ENCODE measurements around the gene USP47.

DNA sequence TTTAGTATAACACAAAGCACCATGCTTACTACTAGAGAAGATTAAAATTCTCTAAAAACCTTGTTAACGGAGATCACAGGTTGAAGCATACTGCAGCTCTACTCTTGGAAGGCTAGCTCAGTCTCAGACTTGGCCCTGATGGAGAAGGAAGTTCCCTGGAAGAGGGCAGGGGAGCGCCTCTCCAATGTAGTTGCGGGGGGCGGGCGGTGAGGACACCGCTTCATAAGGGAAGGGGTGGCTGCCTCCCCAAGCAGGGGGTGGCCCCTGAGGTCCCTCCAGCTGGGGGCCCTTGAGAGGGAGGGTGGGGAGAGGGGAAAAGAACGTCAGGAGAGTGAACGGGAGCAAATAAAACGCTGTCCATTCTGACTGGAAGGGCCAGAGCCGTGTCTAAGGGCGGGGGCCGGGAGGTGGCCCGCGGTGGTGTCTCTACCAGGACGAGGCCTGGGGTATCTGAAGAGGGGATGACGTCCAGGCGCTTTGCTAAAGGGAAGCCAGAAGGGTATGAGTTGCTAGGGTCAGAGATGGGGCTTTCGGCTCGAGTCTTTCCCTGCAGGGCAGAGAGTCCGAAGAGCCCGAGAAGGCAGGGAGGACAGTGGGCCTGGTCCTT, 553 bp upstream of the USP47 start:
- TF ChIP-seq CTCF (IDR thresholded peaks at IDR 0.05) (no peak), EZH2 (IDR thresholded peaks at IDR 0.05; ENCODE audit: borderline replicate concordance, insufficient read depth, low read depth, low read length, poor library complexity, severe bottlenecking) (no peak)
